ENCODE data around the gene KCNN4. TPM values are rescaled to one million over a fixed set of nuclear protein-coding genes. Genes with fewer than 3 reads are reported as not detected.
A peak's percentile ranks its signal among the peaks of the same experiment; 100 is the strongest.

KCNN4 gene
- total and polyA plus RNA-seq, 2 donors (not counting 1 experiment from before 2014, with no cell fraction given): 107 to 267 TPM

DNA sequence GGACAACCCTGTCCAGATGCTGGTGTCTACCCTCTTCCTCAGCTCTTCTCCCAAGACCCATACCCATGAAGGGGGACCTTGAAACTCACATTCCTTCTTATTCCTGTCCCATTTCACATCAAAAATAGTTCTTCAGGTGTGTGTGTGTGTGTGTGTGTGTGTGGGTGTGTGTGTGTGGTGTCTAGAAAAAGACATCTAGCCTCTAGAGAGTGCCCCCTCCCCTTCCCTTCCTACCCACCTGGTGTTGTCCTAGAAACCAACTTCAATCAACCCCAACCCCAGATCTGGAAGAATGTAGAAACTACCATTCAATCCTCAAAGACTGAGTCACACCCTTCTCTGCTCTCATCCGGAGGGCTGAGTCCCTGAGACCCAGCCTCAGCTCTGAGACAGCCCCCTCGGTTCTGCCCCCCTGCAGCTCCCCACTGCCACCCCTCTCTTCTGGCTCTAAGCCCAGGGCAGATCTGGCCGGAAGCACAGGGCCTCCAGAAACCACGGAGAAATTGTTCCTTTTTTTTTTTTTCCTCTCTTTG is 3.5 kb downstream of the KCNN4 start:
- H3K4me3 ChIP-seq (ENCODE audit: control extremely low read depth in 1 of 5, extremely low read depth in 1 of 5, insufficient read depth in 1 of 5, low read depth in 2 of 5, low read length in 4 of 5): peak overlapping the region in 4 of 5 experiments; percentile 3 to 74 (median 18)
- H3K27me3 ChIP-seq (replicated peaks in 1 of 4; ENCODE audit: control extremely low read depth in 1 of 4, control insufficient read depth in 3 of 4, insufficient read depth in 4 of 4, low read length in 3 of 4): no peaks in the 10 kb centered on the region
- H3K27ac Mint-ChIP-seq: peak overlapping the region; percentile 93
- CTCF ChIA-PET: interaction anchor here (0.7 to 11.3 kb wide), 6 partner anchors 12 to 52 kb away, joined by 3 to 237 read pairs (median 24); partner anchors contain the start of gene SMG9
- peak overlapping the region; percentile 78 for H3K9ac ChIP-seq (ENCODE audit: low read length)
- H4K20me1 ChIP-seq (ENCODE audit: control insufficient read depth, insufficient read depth, low read length, poor library complexity, severe bottlenecking): peaks cover 39% of the 10 kb centered on the region
- H3K4me2 ChIP-seq (replicated peaks; ENCODE audit: low read depth, low read length, poor library complexity, severe bottlenecking): peak overlapping the region; percentile 85
- H2AFZ ChIP-seq (ENCODE audit: insufficient read depth, low read depth, low read length, poor library complexity, severe bottlenecking): no peak overlapping the region
- intact Hi-C loops (cut with micrococcal nuclease): no loop called here
- ATAC-seq (ENCODE audit: low read depth) (no peak), DNase-seq (peak; percentile 59)
- POLR2A ChIA-PET: interaction anchor here (0.7 to 9.3 kb wide), 4 partner anchors 10 to 312 kb away, joined by 3 to 89 read pairs (median 40); partner anchors contain the start of gene SMG9
- peaks cover 0 to 32% of the 10 kb centered on the region in 2 experiments for H3K36me3 ChIP-seq (replicated peaks in 1 of 2; ENCODE audit: control extremely low read depth in 1 of 2, control insufficient read depth in 1 of 2, extremely low read depth in 1 of 2, insufficient read depth in 2 of 2, low read length in 1 of 2)
- 0% methylated on average over 3 of the region's 4 CpGs for WGBS (ENCODE audit: insufficient coverage)
- peak overlapping the region; percentile 54 to 85 for H3K27ac ChIP-seq (ENCODE audit: low read length in 2 of 2)
- H3K4me1 ChIP-seq (ENCODE audit: control insufficient read depth in 2 of 2, insufficient read depth in 2 of 2, low read length in 2 of 2): peaks cover 46 to 78% of the 10 kb centered on the region in 2 donors
- H3K9me3 Mint-ChIP-seq (ENCODE audit: insufficient read depth): no peaks in the 10 kb centered on the region
- H3K79me2 ChIP-seq (ENCODE audit: control insufficient read depth, insufficient read depth, low read length): peaks cover 92% of the 10 kb centered on the region
- peak overlapping the region; percentile 81 for H3K4me3 Mint-ChIP-seq
- TF ChIP-seq, protein P1, sequence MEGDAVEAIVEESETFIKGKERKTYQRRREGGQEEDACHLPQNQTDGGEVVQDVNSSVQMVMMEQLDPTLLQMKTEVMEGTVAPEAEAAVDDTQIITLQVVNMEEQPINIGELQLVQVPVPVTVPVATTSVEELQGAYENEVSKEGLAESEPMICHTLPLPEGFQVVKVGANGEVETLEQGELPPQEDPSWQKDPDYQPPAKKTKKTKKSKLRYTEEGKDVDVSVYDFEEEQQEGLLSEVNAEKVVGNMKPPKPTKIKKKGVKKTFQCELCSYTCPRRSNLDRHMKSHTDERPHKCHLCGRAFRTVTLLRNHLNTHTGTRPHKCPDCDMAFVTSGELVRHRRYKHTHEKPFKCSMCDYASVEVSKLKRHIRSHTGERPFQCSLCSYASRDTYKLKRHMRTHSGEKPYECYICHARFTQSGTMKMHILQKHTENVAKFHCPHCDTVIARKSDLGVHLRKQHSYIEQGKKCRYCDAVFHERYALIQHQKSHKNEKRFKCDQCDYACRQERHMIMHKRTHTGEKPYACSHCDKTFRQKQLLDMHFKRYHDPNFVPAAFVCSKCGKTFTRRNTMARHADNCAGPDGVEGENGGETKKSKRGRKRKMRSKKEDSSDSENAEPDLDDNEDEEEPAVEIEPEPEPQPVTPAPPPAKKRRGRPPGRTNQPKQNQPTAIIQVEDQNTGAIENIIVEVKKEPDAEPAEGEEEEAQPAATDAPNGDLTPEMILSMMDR (IDR thresholded peaks at IDR 0.05): no peak
- no peak for TF ChIP-seq EZH2 (IDR thresholded peaks at IDR 0.05; ENCODE audit: borderline replicate concordance, insufficient read depth, low read depth, low read length, poor library complexity, severe bottlenecking)
- H3K9me3 ChIP-seq (ENCODE audit: control extremely low read depth in 1 of 3, control insufficient read depth in 2 of 3, insufficient read depth in 1 of 3, low read length in 2 of 3): no peaks in the 10 kb centered on the region
- no peaks in the 10 kb centered on the region for H3K27me3 Mint-ChIP-seq
- peaks cover 79% of the 10 kb centered on the region for H3K4me1 Mint-ChIP-seq

DNA sequence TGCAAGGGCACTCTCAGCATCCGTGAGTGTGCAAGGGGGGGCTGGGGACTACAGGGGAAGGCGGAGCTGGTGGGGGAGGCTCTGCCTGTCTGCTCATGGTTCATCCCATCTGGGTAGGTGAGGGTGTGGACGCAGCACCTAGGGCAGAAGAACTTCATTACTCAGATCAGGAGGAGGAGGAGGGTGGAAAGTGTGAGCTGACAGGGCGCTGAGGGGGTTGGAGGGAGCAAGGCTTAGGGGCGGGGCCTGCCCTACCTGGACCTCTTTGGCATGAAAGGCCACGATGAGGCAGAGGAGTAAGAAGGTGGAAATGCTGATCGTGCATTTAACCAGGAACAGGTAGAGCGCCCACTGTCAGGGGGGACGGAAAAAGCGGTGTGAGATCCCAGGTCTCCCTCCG is 4.5 kb downstream of the KCNN4 start:
- Mint-ChIP-seq H3K4me3 (peak overlapping the region; percentile 81), H3K9me3 (ENCODE audit: insufficient read depth) (no peaks in the 10 kb centered on the region), H3K27me3 (no peaks in the 10 kb centered on the region), H3K27ac (peak overlapping the region; percentile 93), H3K4me1 (peaks cover 69% of the 10 kb centered on the region)
- Histone ChIP-seq H3K4me2 (replicated peaks; ENCODE audit: low read depth, low read length, poor library complexity, severe bottlenecking) (peak overlapping the region; percentile 85), H3K27ac (ENCODE audit: low read length in 2 of 2) (peak overlapping the region in 1 of 2 donors; percentile 85), H3K4me3 (ENCODE audit: control extremely low read depth in 1 of 5, extremely low read depth in 1 of 5, insufficient read depth in 1 of 5, low read depth in 2 of 5, low read length in 4 of 5) (peak overlapping the region in 1 of 5 experiments; percentile 11), H2AFZ (ENCODE audit: insufficient read depth, low read depth, low read length, poor library complexity, severe bottlenecking) (no peak overlapping the region), H3K9ac (ENCODE audit: low read length) (no peak overlapping the region), H4K20me1 (ENCODE audit: control insufficient read depth, insufficient read depth, low read length, poor library complexity, severe bottlenecking) (peaks cover 46% of the 10 kb centered on the region), H3K79me2 (ENCODE audit: control insufficient read depth, insufficient read depth, low read length) (peaks cover 98% of the 10 kb centered on the region), H3K36me3 (replicated peaks in 1 of 2; ENCODE audit: control extremely low read depth in 1 of 2, control insufficient read depth in 1 of 2, extremely low read depth in 1 of 2, insufficient read depth in 2 of 2, low read length in 1 of 2) (peaks cover 0 to 41% of the 10 kb centered on the region in 2 experiments), H3K27me3 (replicated peaks in 1 of 4; ENCODE audit: control extremely low read depth in 1 of 4, control insufficient read depth in 3 of 4, insufficient read depth in 4 of 4, low read length in 3 of 4) (no peaks in the 10 kb centered on the region), H3K4me1 (ENCODE audit: control insufficient read depth in 2 of 2, insufficient read depth in 2 of 2, low read length in 2 of 2) (peaks cover 40 to 69% of the 10 kb centered on the region in 2 donors), H3K9me3 (ENCODE audit: control extremely low read depth in 1 of 3, control insufficient read depth in 2 of 3, insufficient read depth in 1 of 3, low read length in 2 of 3) (no peaks in the 10 kb centered on the region)
- ChIA-PET POLR2A (interaction anchor here (0.6 to 6.9 kb wide), 3 partner anchors 10 to 229 kb away, joined by 4 to 75 read pairs (median 5); partner anchors contain the start of gene PLAUR), CTCF (interaction anchor here (0.7 to 11.3 kb wide), 5 partner anchors 12 to 51 kb away, joined by 3 to 237 read pairs (median 44); partner anchors contain the start of gene SMG9)
- 68% methylated on average over 11 of the region's 11 CpGs for WGBS (ENCODE audit: insufficient coverage)
- ATAC-seq (ENCODE audit: low read depth): no peak
- intact Hi-C loops (cut with micrococcal nuclease): no loop called here
- TF ChIP-seq, protein P1 (IDR thresholded peaks at IDR 0.05): no peak
- TF ChIP-seq EZH2 (IDR thresholded peaks at IDR 0.05; ENCODE audit: borderline replicate concordance, insufficient read depth, low read depth, low read length, poor library complexity, severe bottlenecking): no peak
- DNase-seq: no peak

Data from B cell (primary cell).